Measurements from ENCODE around the gene MUC12. TPM values are rescaled to one million over a fixed set of nuclear protein-coding genes. Genes with fewer than 3 reads are reported as not detected.

The MUC12 gene
- total and polyA plus RNA-seq, 4 donors, result 1.4 to 5.5 (median 2.8) TPM

- DNase-seq (no peak), ATAC-seq (ENCODE audit: insufficient read depth, low FRiP score) (no peak)
- TF ChIP-seq CTCF (IDR thresholded peaks at IDR 0.05; ENCODE audit: control extremely low read depth, extremely low read depth), result no peak
- H3K4me1 ChIP-seq (ENCODE audit: control insufficient read depth in 5 of 5, insufficient read depth in 5 of 5, low read length in 5 of 5), result no peaks in the 10 kb centered on the region
- peaks cover 0 to 4% (median 0%) of the 10 kb centered on the region in 4 donors for H3K9me3 ChIP-seq (ENCODE audit: control insufficient read depth in 4 of 4, insufficient read depth in 3 of 4, low read length in 3 of 4)
- peaks cover 0 to 35% (median 9%) of the 10 kb centered on the region in 3 donors for H3K27me3 ChIP-seq (ENCODE audit: control insufficient read depth in 3 of 3, insufficient read depth in 3 of 3, low read length in 2 of 3)
- no peak overlapping the region for H3K4me3 ChIP-seq
- H3K9ac ChIP-seq (ENCODE audit: insufficient read depth in 1 of 2, low read length in 2 of 2), result no peak overlapping the region
- H3K36me3 ChIP-seq (ENCODE audit: control insufficient read depth in 4 of 4, insufficient read depth in 4 of 4, low read length in 4 of 4), result no peaks in the 10 kb centered on the region
- H3K27ac ChIP-seq (ENCODE audit: low read depth in 1 of 2, low read length in 1 of 2), result no peak overlapping the region
- 65 to 68% methylated on average over 2 of the region's 2 CpGs for WGBS, 2 donors
Observed at GRCh38 chr7:100959894-100960293, 9.5 kb upstream of the MUC12 start.

- H3K9me3 ChIP-seq (ENCODE audit: control insufficient read depth in 4 of 4, insufficient read depth in 3 of 4, low read length in 3 of 4), result peaks cover 0 to 10% (median 0%) of the 10 kb centered on the region in 4 donors
- H3K27me3 ChIP-seq (ENCODE audit: control insufficient read depth in 3 of 3, insufficient read depth in 3 of 3, low read length in 2 of 3), result peaks cover 3 to 60% (median 29%) of the 10 kb centered on the region in 3 donors
- no peak overlapping the region for H3K4me3 ChIP-seq
- H3K9ac ChIP-seq (ENCODE audit: insufficient read depth in 1 of 2, low read length in 2 of 2), result no peak overlapping the region
- H3K27ac ChIP-seq (ENCODE audit: low read depth in 1 of 2, low read length in 1 of 2), result no peak overlapping the region
- DNase-seq (no peak), ATAC-seq (ENCODE audit: insufficient read depth, low FRiP score) (no peak)
- WGBS, 2 donors, result 84 to 92% methylated on average over 3 of the region's 3 CpGs
- TF ChIP-seq CTCF (IDR thresholded peaks at IDR 0.05; ENCODE audit: control extremely low read depth, extremely low read depth), result no peak
- H3K4me1 ChIP-seq (ENCODE audit: control insufficient read depth in 5 of 5, insufficient read depth in 5 of 5, low read length in 5 of 5), result peaks cover 0 to 15% (median 5%) of the 10 kb centered on the region in 5 donors
- H3K36me3 ChIP-seq (ENCODE audit: control insufficient read depth in 4 of 4, insufficient read depth in 4 of 4, low read length in 4 of 4), result no peaks in the 10 kb centered on the region
Observed at GRCh38 chr7:100962537-100962936, 6.8 kb upstream of the MUC12 start.

GRCh38 chr7:100963386-100963785 is 6.0 kb upstream of the MUC12 start:
- 74 to 77% methylated on average over 12 of the region's 12 CpGs for WGBS, 2 donors
- Histone ChIP-seq H3K4me1 (ENCODE audit: control insufficient read depth in 5 of 5, insufficient read depth in 5 of 5, low read length in 5 of 5) (peaks cover 0 to 15% (median 5%) of the 10 kb centered on the region in 5 donors), H3K27ac (ENCODE audit: low read depth in 1 of 2, low read length in 1 of 2) (no peak overlapping the region), H3K9ac (ENCODE audit: insufficient read depth in 1 of 2, low read length in 2 of 2) (no peak overlapping the region), H3K27me3 (ENCODE audit: control insufficient read depth in 3 of 3, insufficient read depth in 3 of 3, low read length in 2 of 3) (peaks cover 3 to 69% (median 31%) of the 10 kb centered on the region in 3 donors), H3K9me3 (ENCODE audit: control insufficient read depth in 4 of 4, insufficient read depth in 3 of 4, low read length in 3 of 4) (peaks cover 0 to 10% (median 0%) of the 10 kb centered on the region in 4 donors), H3K4me3 (no peak overlapping the region), H3K36me3 (ENCODE audit: control insufficient read depth in 4 of 4, insufficient read depth in 4 of 4, low read length in 4 of 4) (no peaks in the 10 kb centered on the region)
- DNase-seq (no peak), ATAC-seq (ENCODE audit: insufficient read depth, low FRiP score) (no peak)
- TF ChIP-seq CTCF (IDR thresholded peaks at IDR 0.05; ENCODE audit: control extremely low read depth, extremely low read depth), result no peak

- peaks cover 0 to 15% (median 5%) of the 10 kb centered on the region in 5 donors for H3K4me1 ChIP-seq (ENCODE audit: control insufficient read depth in 5 of 5, insufficient read depth in 5 of 5, low read length in 5 of 5)
- WGBS, 2 donors, result 76 to 84% methylated on average over 8 of the region's 8 CpGs
- H3K9ac ChIP-seq (ENCODE audit: insufficient read depth in 1 of 2, low read length in 2 of 2), result no peak overlapping the region
- H3K27ac ChIP-seq (ENCODE audit: low read depth in 1 of 2, low read length in 1 of 2), result no peak overlapping the region
- H3K36me3 ChIP-seq (ENCODE audit: control insufficient read depth in 4 of 4, insufficient read depth in 4 of 4, low read length in 4 of 4), result no peaks in the 10 kb centered on the region
- H3K27me3 ChIP-seq (ENCODE audit: control insufficient read depth in 3 of 3, insufficient read depth in 3 of 3, low read length in 2 of 3), result peaks cover 3 to 72% (median 31%) of the 10 kb centered on the region in 3 donors
- TF ChIP-seq CTCF (IDR thresholded peaks at IDR 0.05; ENCODE audit: control extremely low read depth, extremely low read depth), result no peak
- DNase-seq (no peak), ATAC-seq (ENCODE audit: insufficient read depth, low FRiP score) (no peak)
- H3K4me3 ChIP-seq, result no peak overlapping the region
- H3K9me3 ChIP-seq (ENCODE audit: control insufficient read depth in 4 of 4, insufficient read depth in 3 of 4, low read length in 3 of 4), result peaks cover 0 to 10% (median 0%) of the 10 kb centered on the region in 4 donors
Observed at GRCh38 chr7:100963874-100964273, 5.5 kb upstream of the MUC12 start.

Measured in lung (tissue), 12 donors.